Measurements from ENCODE around the gene ARAF. TPM values are rescaled to one million over a fixed set of nuclear protein-coding genes. Genes with fewer than 3 reads are reported as not detected.

ARAF gene
- total RNA-seq, 2 experiments from 2014 or later: 53.9 to 60.9 TPM

DNA sequence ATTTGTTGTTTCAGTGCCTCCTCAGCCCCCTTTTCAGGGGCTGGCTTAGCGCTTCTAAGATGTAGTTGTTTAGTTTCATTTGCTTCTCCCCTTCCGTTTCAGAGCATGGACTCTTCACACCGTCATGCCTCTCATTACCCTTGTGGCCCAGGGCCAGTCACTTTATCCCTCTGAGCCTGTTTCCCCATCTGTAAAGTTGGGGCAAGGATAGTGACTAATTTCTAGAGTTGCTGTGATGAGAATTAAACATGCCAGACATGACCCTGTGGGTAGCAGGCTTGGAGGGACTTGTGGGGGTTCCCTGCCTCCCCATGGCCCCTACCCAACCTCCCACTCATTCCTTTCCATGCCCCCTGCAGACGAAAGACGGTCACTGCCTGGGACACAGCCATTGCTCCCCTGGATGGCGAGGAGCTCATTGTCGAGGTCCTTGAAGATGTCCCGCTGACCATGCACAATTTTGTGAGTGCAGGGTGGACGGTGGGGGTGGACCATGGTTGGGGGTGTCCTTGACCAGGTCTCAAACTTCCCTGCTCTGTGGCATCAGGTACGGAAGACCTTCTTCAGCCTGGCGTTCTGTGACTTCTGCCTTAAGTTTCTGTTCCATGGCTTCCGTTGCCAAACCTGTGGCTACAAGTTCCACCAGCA lies 3.6 kb downstream of the ARAF start:
- no peak for ATAC-seq
- H3K27me3 Mint-ChIP-seq: no peaks in the 10 kb centered on the region
- no peaks in the 10 kb centered on the region for H3K9me3 Mint-ChIP-seq
- peak overlapping the region; percentile 83 for H3K27ac Mint-ChIP-seq
- TF ChIP-seq, protein P1, sequence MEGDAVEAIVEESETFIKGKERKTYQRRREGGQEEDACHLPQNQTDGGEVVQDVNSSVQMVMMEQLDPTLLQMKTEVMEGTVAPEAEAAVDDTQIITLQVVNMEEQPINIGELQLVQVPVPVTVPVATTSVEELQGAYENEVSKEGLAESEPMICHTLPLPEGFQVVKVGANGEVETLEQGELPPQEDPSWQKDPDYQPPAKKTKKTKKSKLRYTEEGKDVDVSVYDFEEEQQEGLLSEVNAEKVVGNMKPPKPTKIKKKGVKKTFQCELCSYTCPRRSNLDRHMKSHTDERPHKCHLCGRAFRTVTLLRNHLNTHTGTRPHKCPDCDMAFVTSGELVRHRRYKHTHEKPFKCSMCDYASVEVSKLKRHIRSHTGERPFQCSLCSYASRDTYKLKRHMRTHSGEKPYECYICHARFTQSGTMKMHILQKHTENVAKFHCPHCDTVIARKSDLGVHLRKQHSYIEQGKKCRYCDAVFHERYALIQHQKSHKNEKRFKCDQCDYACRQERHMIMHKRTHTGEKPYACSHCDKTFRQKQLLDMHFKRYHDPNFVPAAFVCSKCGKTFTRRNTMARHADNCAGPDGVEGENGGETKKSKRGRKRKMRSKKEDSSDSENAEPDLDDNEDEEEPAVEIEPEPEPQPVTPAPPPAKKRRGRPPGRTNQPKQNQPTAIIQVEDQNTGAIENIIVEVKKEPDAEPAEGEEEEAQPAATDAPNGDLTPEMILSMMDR (IDR thresholded peaks at IDR 0.05): no peak
- ChIA-PET POLR2A (no interaction called here), CTCF (no interaction called here)
- peak overlapping the region; percentile 24 for H3K4me3 Mint-ChIP-seq
- H3K36me3 Mint-ChIP-seq (ENCODE audit: low read depth): peaks cover 29% of the 10 kb centered on the region
- H3K4me1 Mint-ChIP-seq (ENCODE audit: low read depth): peaks cover 34% of the 10 kb centered on the region
- DNase-seq: no peak
- intact Hi-C loops (cut with micrococcal nuclease): loop anchor here (10.0 kb wide), 1 partner anchor 60 kb away; the partner anchor contains the start of gene CFP

DNA sequence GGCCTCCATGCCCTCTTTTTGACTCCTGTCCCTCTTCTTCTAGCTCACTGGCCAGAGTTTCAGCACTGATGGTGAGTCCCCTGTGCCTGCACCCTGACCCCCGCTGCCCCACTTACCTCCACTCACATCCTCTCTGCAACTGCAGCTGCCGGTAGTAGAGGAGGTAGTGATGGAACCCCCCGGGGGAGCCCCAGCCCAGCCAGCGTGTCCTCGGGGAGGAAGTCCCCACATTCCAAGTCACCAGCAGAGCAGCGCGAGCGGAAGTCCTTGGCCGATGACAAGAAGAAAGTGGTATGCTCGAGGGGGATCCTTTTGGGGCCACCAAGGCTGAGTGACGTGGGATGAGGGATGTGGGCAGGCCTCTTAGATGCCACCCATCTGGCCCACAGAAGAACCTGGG lies 5.8 kb downstream of the ARAF start:
- CTCF ChIA-PET: no interaction called here
- no peaks in the 10 kb centered on the region for H3K27me3 Mint-ChIP-seq
- no peak for DNase-seq

DNA sequence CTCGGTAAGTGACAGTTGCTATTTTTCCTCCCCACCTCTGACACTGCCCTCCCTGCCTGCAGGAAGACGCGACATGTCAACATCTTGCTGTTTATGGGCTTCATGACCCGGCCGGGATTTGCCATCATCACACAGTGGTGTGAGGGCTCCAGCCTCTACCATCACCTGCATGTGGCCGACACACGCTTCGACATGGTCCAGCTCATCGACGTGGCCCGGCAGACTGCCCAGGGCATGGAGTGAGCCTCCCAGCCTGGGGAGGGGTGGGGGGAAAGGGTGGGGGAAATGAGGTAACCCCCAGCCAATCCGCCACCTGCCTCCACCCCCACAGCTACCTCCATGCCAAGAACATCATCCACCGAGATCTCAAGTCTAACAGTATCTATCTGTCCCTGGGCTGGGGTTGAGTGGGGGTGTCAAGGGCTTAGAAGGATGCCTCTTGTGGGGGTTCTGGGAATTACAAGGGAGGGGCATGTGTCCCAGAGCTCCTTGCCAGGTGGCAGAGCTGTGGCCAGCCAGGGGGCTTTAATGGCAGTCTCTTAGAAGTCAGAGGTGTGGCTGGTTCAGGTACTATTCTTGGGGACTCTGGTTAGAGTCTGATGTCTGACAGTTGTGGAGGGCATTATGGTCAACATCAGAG lies 7.8 kb downstream of the ARAF start:
- intact Hi-C loops (cut with micrococcal nuclease): loop anchor here (10.0 kb wide), 1 partner anchor 56 kb away; the partner anchor contains the start of gene CFP
- H3K4me3 Mint-ChIP-seq: no peak overlapping the region
- H3K36me3 Mint-ChIP-seq (ENCODE audit: low read depth): peaks cover 39% of the 10 kb centered on the region
- ChIA-PET POLR2A (no interaction called here), CTCF (interaction anchor here (1.0 kb wide), 1 partner anchor 26 kb away, joined by 5 read pairs; no protein-coding TSS in a partner anchor)
- H3K9me3 Mint-ChIP-seq: no peaks in the 10 kb centered on the region
- peak; percentile 64 for ATAC-seq
- H3K4me1 Mint-ChIP-seq (ENCODE audit: low read depth): peaks cover 20% of the 10 kb centered on the region
- TF ChIP-seq, protein P1 (IDR thresholded peaks at IDR 0.05): peak; percentile 35
- peak; percentile 66 for DNase-seq
- H3K27ac Mint-ChIP-seq: no peak overlapping the region
- H3K27me3 Mint-ChIP-seq: no peaks in the 10 kb centered on the region

More for the DNA sequence above, 5.8 kb downstream of the ARAF start:
- TF ChIP-seq, protein P1 (IDR thresholded peaks at IDR 0.05): no peak
- H3K36me3 Mint-ChIP-seq (ENCODE audit: low read depth): peaks cover 38% of the 10 kb centered on the region
- H3K27ac Mint-ChIP-seq: no peak overlapping the region
- POLR2A ChIA-PET: no interaction called here
- no peaks in the 10 kb centered on the region for H3K9me3 Mint-ChIP-seq
- no peak for ATAC-seq
- H3K4me3 Mint-ChIP-seq: no peak overlapping the region
- peaks cover 28% of the 10 kb centered on the region for H3K4me1 Mint-ChIP-seq (ENCODE audit: low read depth)
- intact Hi-C loops (cut with micrococcal nuclease): loop anchor here (10.0 kb wide), 1 partner anchor 58 kb away; the partner anchor contains the start of gene CFP

DNA sequence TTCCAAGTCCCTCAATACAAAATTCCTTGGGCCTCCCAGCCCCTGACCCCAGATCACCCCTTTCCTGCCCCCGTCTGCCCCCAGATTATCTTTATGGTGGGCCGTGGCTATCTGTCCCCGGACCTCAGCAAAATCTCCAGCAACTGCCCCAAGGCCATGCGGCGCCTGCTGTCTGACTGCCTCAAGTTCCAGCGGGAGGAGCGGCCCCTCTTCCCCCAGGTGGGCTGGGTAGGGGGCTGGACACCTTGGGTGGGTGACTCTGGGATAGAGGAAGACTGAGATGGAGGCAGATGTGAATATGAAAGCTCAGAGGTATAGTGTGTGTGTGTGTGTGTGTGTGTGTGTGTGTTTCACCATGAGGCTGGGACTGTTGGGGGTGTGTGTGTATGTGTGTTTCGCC lies 9.8 kb downstream of the ARAF start:
- Mint-ChIP-seq H3K4me1 (ENCODE audit: low read depth) (peaks cover 8% of the 10 kb centered on the region), H3K36me3 (ENCODE audit: low read depth) (peaks cover 32% of the 10 kb centered on the region), H3K27me3 (no peaks in the 10 kb centered on the region), H3K4me3 (no peak overlapping the region), H3K9me3 (no peaks in the 10 kb centered on the region), H3K27ac (no peak overlapping the region)
- POLR2A ChIA-PET: interaction anchor here (0.7 to 2.4 kb wide), 2 partner anchors 11 to 62 kb away, joined by 3 to 6 read pairs; partner anchors contain the start of gene TIMP1
- TF ChIP-seq, protein P1 (IDR thresholded peaks at IDR 0.05): no peak
- CTCF ChIA-PET: no interaction called here
- intact Hi-C loops (cut with micrococcal nuclease): no loop called here
- no peak for ATAC-seq
- DNase-seq: no peak

DNA sequence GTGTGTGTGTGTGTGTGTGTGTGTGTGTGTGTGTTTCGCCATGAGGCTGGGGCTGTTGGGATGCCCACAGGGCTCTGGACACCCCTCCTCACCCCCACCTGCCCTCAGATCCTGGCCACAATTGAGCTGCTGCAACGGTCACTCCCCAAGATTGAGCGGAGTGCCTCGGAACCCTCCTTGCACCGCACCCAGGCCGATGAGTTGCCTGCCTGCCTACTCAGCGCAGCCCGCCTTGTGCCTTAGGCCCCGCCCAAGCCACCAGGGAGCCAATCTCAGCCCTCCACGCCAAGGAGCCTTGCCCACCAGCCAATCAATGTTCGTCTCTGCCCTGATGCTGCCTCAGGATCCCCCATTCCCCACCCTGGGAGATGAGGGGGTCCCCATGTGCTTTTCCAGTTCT lies 10.2 kb downstream of the ARAF start:
- intact Hi-C loops (cut with micrococcal nuclease): no loop called here
- Mint-ChIP-seq H3K36me3 (ENCODE audit: low read depth) (peaks cover 31% of the 10 kb centered on the region), H3K27ac (no peak overlapping the region), H3K27me3 (no peaks in the 10 kb centered on the region), H3K9me3 (no peaks in the 10 kb centered on the region), H3K4me3 (no peak overlapping the region), H3K4me1 (ENCODE audit: low read depth) (peaks cover 8% of the 10 kb centered on the region)
- TF ChIP-seq, protein P1 (IDR thresholded peaks at IDR 0.05): no peak
- ChIA-PET POLR2A (interaction anchor here (0.7 to 2.4 kb wide), 2 partner anchors 10 to 63 kb away, joined by 3 to 6 read pairs; partner anchors contain the start of gene TIMP1), CTCF (no interaction called here)
- DNase-seq (no peak), ATAC-seq (no peak)
